Non-pigmented ciliary epithelial cell (primary cell): ENCODE data around the gene AMOTL1.
A peak's percentile ranks its signal among the peaks of the same experiment; 100 is the strongest.

Experiments
- DNase-seq: peaks from one replicate; pipeline ENCODE4 v3.0.0-alpha.2; 2010; ENCODE audit warnings: low read depth

The AMOTL1 gene

GRCh38 chr11:94857337-94857736 lies 89.2 kb downstream of the AMOTL1 start:
- no peak for DNase-seq

DNA sequence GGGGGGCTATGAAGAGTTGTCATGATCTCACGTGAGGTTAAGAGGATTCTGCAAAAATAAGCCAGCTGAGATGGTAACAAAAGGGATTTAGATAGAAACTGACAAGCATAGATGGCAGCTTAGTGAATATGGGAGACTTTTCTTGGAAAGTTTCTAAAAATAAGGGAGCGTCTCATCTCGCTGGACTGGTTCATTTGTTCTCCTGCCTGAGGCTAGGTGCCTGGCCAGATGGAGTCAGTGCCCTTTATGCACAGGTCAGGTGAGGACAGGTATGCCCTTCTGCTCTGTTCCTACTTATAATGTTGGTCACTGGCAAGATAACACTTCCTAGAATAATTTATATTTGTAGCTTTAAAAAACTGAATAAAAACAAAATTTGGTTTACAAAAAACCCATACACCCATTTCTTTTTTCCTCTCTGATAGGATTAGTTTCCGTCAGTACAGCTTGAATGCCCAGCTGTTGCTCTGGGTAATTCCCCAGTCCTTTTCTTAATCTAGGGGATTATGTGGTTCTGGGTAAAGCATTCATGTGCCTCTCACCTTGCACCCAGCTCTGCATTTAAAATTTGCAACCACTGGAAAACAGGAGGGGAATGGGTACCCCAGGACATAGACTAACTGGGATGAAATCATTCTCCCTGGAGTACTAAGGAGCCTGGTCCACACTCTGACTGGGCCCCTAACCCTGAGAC lies 90.0 kb downstream of the AMOTL1 start:
- DNase-seq, result no peak

- no peak for DNase-seq
Measured at GRCh38 chr11:94860333-94860732, 92.2 kb downstream of the AMOTL1 start.

GRCh38 chr11:94861306-94861845 lies 93.2 kb downstream of the AMOTL1 start:
- no peak for DNase-seq

- DNase-seq, result peak; percentile 51
Measured at GRCh38 chr11:94862926-94863880, 95.0 kb downstream of the AMOTL1 start.

DNA sequence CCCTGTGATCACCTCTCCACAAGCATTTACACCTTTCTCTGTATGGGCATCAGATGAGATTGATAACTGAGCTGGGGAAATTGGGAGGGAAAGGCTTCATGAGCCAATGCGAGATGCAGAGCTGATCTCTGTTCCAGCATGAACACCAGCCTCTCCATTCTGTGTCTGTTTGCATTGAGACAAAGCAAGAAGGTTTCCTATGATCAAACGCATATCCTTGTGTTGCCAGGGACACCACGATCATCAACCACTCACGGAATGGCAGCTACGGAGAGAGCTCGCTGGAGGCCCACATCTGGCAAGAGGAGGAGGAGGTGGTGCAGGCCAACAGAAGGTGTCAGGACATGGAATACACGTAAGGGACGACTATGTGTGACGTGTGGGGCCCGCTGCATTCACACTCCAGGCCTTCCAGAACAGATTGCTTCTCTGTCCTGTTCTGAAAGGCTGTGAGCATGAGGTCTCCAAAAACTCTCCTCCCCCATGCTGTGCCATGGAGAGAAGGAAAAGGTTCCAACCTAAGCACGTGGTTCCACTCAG lies 96.4 kb downstream of the AMOTL1 start:
- DNase-seq, result no peak

GRCh38 chr11:94866231-94866822 lies 98.2 kb downstream of the AMOTL1 start:
- no peak for DNase-seq

GRCh38 chr11:94866936-94867795 lies 99.0 kb downstream of the AMOTL1 start:
- DNase-seq, result no peak

GRCh38 chr11:94868468-94868867 lies 100.3 kb downstream of the AMOTL1 start:
- no peak for DNase-seq

- DNase-seq, result no peak
Measured at GRCh38 chr11:94869186-94869585, 101.0 kb downstream of the AMOTL1 start.

GRCh38 chr11:94870422-94870821 lies 102.3 kb downstream of the AMOTL1 start:
- no peak for DNase-seq

- no peak for DNase-seq
Measured at GRCh38 chr11:94871491-94872185, 103.5 kb downstream of the AMOTL1 start.

DNA sequence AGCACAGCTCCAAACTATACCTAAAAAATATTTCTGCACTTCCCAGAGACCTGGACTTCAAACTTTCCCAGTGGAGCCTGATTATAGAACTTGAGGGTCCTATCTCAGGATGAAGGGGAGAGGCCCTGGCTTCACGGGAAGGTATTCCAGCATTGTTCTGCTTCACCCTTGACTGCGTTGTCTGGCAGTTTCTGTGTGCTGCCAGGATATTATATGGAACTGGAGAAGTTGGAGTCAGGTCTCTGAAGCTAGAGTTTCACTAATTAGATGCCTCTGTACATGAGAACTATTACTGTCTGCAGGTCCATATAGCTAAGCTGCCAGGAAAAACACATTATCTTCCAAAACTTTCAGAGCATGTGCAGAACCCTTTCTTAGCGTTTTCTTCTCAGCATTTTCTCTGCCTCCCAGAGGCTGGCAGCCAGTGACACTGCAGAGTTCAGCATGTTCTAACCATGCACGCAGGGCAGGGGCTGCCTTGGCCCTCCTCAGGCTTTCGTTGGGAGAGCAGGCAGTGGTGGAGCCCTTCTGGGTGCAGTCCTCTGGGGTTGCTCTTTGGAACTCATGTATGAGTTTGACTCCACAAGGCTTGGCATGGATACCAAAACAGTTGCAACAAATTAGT lies 105.9 kb downstream of the AMOTL1 start:
- DNase-seq, result no peak

GRCh38 chr11:94876222-94876621 lies 108.1 kb downstream of the AMOTL1 start:
- no peak for DNase-seq

DNA sequence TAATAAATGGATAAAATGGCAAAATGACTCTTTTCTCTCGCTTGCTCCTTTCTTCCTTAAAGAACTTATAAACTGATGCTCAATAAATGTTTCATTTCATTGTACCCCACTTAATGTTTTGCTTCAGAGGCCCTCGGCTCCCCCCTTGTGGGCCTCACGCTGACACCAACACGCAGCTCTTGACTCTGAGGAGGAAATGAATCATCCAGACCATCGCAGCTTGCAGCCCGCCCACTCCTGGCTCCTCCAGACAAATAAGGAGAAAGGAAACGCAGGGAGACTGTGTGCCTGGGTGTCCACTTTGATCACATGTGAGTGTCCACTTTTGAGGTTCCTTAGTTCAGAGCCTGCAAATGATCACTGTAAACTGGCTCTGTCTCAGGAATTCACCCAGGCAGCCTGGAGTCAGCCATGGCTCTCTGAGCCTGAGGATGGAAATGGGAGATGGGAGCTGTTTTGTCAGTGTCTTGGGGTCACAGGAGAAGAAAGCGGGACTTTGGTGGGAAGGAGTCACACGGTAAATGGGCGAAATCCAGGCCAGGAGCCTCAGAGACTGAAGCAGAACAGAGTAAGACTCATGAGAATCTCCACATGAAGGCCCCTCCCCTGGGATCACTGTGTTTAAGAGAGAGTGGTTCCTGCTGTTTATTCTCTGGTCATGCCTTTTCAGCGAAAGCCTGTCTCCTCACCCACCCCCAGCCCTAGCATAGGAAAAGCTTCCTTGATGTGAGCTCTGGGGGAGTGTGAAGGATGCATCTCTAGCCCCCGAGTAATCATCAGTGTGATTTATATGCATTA lies 108.7 kb downstream of the AMOTL1 start:
- peak; percentile 97 for DNase-seq

- DNase-seq, result no peak
Measured at GRCh38 chr11:94877443-94878200, 109.5 kb downstream of the AMOTL1 start.

- DNase-seq, result no peak
Measured at GRCh38 chr11:94879006-94879405, 110.8 kb downstream of the AMOTL1 start.

DNA sequence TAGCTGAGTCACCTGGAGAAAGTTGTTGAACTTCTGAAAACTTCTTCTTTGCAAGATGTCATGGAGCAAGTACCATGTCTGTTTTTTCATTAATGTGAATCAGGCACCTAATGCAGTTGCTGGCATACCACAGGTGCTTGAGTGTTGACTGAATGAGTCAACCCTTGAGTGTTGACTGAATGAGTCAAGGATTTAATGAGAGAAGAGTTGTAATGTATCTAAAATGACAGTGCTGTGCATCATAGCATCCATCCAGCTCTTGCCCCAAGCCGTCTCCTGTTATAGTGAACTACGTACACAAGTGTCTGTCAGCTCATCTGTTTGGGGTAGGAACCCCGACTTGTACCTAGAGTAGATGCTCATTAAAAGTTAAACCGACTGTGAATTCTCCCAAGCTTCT lies 112.1 kb downstream of the AMOTL1 start:
- DNase-seq, result no peak

DNA sequence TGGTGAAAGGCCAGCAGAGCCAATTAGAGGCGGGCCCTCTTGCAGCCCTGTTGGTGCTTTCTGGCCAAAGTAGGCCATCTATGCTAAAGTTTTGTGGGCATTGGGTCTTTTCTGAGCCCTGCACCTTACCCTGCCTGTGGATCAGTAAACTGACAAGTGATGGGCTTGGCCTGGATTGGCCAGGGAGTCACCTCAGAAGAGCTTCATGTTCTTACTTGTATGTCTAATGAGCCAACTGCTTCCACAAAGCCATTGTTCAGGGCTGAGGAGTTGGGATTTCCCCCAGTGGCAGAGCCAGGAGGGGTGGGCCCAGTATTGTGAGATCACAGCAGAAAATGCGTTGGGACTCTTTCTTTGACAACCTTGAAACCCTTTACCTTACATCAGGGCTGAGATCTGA lies 114.8 kb downstream of the AMOTL1 start:
- DNase-seq, result no peak
